ENCODE data around the gene CNPY3.

CNPY3 gene

GRCh38 chr6:42962096-42962495, 32.8 kb downstream of the CNPY3 start:
- DNase-seq, result no peak

DNA sequence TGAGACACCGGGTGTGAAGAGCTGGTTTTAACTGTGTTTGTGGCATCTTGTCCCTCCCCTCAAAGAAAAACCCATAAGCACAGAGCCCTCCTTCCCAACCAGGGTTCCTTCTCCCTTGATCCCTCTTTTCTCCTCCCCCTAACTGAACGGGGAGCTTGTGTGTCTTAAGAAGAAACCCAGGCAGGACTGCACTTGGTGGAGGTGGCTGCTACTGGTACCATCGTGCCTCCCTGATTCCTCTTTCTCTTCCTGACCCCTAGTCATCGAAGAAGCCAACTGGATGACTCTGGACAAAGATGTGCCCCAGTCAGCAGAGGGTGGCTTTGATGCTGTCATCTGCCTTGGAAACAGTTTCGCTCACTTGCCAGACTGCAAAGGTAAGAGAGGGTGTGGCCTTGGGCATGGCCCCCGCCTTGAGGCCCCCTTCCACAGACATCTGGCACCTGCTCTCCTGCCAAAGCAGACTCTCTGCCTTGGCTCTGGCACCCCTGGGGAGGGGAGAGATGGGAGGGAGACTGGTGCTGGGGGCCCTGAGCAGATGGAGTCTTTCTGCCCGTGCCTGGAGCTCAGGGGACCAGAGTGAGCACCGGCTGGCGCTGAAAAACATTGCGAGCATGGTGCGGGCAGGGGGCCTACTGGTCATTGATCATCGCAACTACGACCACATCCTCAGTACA, 33.4 kb downstream of the CNPY3 start:
- DNase-seq, result no peak

GRCh38 chr6:42963179-42963854, 34.0 kb downstream of the CNPY3 start:
- DNase-seq, result no peak

- DNase-seq, result no peak
Measured at GRCh38 chr6:42963855-42964605, 34.8 kb downstream of the CNPY3 start.

GRCh38 chr6:42966571-42966970, 37.3 kb downstream of the CNPY3 start:
- no peak for DNase-seq

DNA sequence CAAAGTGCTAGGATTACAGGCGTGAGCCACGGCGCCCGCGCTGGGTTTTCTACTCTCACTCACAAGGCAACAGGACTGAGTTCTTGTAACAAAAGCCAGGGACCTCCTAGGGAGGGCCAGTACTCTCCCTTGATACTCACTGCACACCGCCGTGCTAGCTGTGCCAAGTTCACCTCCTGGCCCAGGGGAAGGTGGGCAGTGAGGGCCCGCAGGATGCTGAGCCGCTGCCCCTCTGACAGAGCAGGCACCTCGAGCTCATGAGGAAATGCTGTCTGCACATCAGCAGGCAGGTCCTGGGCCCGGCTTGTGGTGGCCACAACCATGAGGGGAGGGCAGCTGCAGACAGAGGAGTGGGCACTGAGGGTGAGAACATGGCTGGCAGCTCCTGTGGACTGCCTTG, 37.9 kb downstream of the CNPY3 start:
- no peak for DNase-seq

DNA sequence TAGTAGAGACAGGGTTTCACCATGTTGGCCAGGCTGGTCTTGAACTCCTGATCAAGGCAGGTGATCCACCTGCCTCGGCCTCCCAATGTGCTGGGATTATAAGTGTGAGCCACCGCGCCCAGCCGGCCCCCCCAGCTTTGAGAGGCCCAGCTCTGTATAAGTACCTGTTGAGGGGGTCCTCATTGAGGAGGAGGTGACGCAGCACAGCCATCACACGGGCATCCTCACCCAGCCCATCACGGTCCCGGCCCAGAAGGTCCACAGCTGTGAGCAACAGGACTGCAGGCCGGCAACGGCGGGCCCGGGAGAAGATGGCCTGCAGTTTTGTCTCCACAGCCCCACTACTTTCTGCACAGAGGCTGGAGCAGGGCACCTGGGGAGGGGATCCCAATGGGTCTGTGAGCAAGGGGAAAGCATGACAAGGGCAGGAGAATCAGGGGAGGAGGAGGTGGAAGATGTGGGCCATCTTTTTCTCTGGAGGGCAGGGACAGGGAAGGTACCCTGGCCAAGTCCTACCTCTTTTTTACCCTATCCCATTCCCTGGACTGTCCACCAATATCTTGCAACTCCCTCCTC, 38.9 kb downstream of the CNPY3 start:
- no peak for DNase-seq

- DNase-seq, result no peak
Measured at GRCh38 chr6:42968783-42969182, 39.5 kb downstream of the CNPY3 start.

- DNase-seq, result no peak
Measured at GRCh38 chr6:42969431-42969830, 40.2 kb downstream of the CNPY3 start.

DNA sequence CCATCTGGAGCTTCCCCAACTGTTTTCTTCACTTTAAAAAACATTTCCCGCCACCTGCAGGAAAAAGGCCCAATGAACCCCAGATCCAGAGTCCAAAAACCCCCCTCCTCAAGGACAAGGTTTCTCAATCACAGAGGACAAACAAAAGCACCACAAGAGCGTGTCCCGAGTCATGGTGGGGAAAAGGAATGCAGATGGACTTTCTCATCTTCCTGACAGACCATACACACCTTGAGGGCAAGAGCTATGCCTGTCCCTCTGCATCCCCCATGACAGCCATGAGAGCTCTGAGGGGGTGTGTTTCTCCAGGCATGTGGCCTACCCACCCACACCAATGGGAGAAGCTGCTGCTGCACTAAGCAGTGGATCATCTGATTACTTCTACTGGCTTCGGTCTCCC, 40.7 kb downstream of the CNPY3 start:
- DNase-seq, result no peak

DNA sequence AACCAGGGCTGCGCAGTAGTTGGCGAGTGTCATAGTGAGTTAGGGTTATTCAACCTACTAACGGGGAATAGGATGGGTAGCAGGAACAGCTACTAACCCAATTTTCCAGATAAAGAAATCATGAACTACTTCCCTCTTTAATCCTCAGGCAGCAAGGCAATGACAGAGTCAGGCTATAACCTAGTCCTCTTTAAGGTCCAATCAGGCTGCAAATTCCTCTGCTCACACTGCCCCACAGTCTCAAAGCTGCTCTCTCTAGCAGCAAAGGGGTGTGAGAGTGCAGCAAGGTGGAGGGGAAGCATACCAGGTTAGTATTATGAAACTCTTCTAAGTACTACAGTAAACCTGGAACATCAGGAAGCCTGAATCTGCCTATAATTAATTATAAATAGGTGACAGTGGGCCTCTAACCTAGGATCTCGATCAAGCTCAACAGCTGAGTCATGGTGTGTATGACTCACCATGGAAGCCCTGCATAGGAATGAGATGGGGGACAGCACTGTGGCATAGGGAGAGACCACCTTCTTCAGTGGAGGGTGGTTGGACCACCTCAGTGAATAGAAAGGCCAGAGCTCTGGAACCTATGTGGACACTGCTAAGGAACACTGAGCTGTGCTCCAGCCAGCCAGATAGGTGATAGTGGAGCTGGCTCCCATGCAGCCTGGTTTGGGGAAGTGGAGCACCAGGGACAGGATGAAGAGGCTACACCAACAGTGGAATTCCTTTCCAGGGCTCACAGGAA, 41.8 kb downstream of the CNPY3 start:
- no peak for DNase-seq

GRCh38 chr6:42971746-42972327, 42.6 kb downstream of the CNPY3 start:
- DNase-seq, result no peak

- no peak for DNase-seq
Measured at GRCh38 chr6:42973926-42974325, 44.6 kb downstream of the CNPY3 start.

- no peak for DNase-seq
Measured at GRCh38 chr6:42974919-42975505, 45.7 kb downstream of the CNPY3 start.

GRCh38 chr6:42978487-42978838, 49.2 kb downstream of the CNPY3 start:
- no peak for DNase-seq

DNA sequence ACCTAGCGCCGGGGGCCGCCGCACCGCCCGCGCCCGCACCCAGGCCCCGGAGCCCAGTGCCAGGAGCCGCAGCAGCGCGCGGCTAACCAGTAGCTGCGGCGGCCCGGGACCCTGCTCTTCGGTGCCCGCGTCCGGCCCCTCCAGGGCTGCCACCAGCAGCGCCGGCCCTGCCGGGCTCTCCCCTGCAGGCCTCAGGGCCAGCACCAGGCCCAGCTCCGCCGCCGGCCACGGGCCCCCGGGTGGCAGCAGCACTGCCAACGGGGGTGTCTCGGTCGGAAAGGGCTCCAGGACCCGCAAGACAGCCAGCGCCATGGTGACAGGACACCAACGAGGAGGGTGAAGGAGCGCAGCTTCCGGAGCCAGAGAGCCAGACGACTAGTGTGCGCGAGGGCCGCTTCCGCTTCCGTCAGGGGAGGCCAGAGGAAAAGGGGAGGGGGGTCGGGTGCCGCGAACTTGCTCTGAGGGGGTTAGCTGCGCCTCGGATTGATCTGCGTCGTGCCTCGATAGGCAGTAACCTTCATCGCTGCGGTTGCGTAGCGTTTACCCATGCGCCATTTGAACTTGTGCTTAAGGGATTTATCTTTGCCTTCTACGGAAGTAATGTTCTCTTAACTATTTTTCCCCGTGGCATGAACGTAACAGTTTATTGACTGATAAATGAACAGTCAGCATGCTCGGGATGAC, 49.7 kb downstream of the CNPY3 start, which contains the start of gene PEX6:
TSS of gene PEX6 (minus strand) at position 343 of the 684 bp plus-strand sequence. CDS start at position 312, 31 bp downstream.
- DNase-seq, result peak; percentile 97

DNA sequence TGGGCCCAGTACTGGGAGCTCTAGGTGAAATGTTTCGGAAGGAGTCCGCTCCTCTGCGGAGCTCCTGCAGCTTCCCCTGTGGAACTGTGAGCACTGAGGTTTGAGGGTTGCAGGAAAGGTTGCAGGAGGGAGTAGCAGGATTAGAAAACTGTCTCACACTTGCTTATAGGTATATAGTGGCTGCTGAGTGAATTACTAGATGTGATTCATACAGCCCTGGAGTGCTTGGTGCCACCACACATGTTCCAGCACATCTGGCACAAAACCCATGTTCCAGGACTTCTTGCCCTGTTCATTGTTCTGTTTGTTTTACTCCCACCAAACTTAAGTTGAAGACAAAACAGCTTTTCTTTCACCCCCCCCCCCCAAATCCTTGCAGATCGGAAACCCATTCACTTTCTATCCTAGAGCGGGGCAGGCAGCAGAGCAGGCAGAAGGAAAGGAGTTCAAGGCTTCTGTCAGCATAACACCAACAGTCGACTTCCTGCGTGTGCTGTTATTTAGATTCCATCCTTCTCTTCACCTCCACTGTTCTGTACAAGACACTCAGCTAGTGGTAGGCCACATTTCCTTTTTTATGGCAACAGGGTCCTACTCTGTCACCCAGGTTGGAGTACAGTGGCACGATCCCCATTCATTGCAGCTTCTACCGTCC, 50.4 kb downstream of the CNPY3 start:
- DNase-seq, result no peak

- DNase-seq, result no peak
Measured at GRCh38 chr6:42981836-42982235, 52.6 kb downstream of the CNPY3 start.

DNA sequence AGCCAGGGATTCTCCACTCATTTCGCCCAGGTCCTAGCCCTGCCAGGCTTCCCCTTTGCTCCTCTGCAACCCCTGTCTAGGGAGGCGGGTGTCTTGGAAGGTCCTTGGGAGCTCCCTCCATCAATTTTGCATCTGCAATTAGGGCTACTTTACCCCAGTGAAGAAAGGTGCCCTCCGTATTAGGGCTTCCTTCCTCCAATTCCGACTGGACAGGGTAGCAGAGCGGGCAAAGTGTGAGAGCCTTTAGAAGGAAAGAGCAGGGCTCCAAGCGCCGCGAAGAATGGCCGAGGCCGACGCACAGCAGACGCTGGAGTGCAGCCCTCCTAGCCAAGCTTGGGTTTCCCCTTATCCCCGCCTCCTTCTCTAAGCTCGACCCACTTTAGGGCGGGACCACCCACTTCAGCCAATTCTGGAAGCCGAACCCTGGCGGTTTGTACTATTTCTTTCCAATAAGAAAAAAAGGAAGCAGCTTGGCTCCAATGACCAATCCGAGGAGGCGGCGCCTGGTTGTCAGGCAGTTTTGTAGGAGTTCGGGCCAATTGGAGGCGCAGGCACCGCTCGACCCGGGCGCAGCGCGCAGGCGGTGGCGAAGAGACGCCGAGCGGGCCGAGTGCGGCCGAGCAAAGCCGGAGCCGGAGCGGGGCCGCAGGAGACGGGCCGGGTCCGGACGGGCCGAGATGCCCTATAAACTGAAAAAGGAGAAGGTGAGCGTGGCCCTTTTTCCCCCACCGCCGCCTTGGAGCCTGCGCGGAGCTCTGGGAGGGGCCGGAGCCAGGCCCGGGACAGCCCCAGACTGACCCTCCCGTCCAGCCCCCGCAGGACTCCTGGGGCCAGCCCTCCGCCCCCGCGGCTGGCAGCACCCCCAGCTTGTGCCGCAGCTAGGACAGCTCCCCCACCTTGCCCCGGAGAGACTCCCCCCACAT, 55.0 kb downstream of the CNPY3 start, which contains the start of gene PPP2R5D:
TSS of gene PPP2R5D (plus strand) at position 570 of the 923 bp plus-strand sequence. CDS start at position 678, 108 bp downstream.
- DNase-seq, result peak; percentile 100

Measured in NCI-H1092 treated with DMSO at 0.1 percent for 48 hours (cell line).